Urinary bladder (tissue), 4 donors: ENCODE results near the gene MOB2. TPM values are rescaled to one million over a fixed set of nuclear protein-coding genes. Genes with fewer than 3 reads are reported as not detected.

Experiments
- DNase-seq: peaks from one replicate; pipeline ENCODE4 v3.0.0-alpha.2; 2015; ENCODE audit errors: extremely low spot score
- H3K27ac ChIP-seq: one replicate; pipeline ENCODE4 v1.5.1; 2013; ENCODE audit warnings: low read depth, mild to moderate bottlenecking, moderate library complexity
- H3K36me3 ChIP-seq: one replicate; pipeline ENCODE4 v1.6.1; 2013; ENCODE audit warnings: mild to moderate bottlenecking, moderate library complexity; ENCODE audit not compliant: insufficient read depth
- H3K4me1 ChIP-seq: one replicate; pipeline ENCODE4 v1.6.1; 2013; ENCODE audit warnings: mild to moderate bottlenecking, moderate library complexity; ENCODE audit not compliant: insufficient read depth
- H3K4me3 ChIP-seq: one replicate; pipeline ENCODE4 v1.5.1; 2013; ENCODE audit warnings: low read depth, low read length
- WGBS: extraction: QIAGEN DNeasy Blood & Tissue Kit; methylation state at CpG from one replicate; pipeline ENCODE4 v1.1.7; 2013; 5-methylcytosine and 5-hydroxymethylcytosine counted together
- polyA plus RNA-seq: library from polyadenylated mRNA; stranded (reverse); fragments of 200-250 nt; gene quantifications from one replicate; pipeline ENCODE4 v1.2.3, GENCODE V29; 2013
- total RNA-seq: library from RNA; depleted of rRNA; stranded (reverse); fragments of >200 nt; gene quantifications from one replicate; pipeline ENCODE4 v1.2.3, GENCODE V29; 2014
- donor health status: healthy with polysubstance abuse.
- donor health status: healthy.

The MOB2 gene
- total and polyA plus RNA-seq, 2 donors: 27.5 to 120 TPM

- no peak for DNase-seq
- no peaks in the 10 kb centered on the region for H3K36me3 ChIP-seq
- no peak overlapping the region for H3K27ac ChIP-seq
- H3K4me1 ChIP-seq: no peaks in the 10 kb centered on the region
- 83% methylated on average over 16 of the region's 16 CpGs for WGBS
- H3K4me3 ChIP-seq: no peak overlapping the region
Measured at GRCh38 chr11:1481861-1482441, 4.6 kb downstream of the MOB2 start.

GRCh38 chr11:1481483-1481825 lies 5.1 kb downstream of the MOB2 start:
- Histone ChIP-seq H3K4me3 (no peak overlapping the region), H3K4me1 (no peaks in the 10 kb centered on the region), H3K36me3 (no peaks in the 10 kb centered on the region), H3K27ac (no peak overlapping the region)
- WGBS: 49% methylated on average over 2 of the region's 2 CpGs
- no peak for DNase-seq

- 87% methylated on average over 36 of the region's 36 CpGs for WGBS
- Histone ChIP-seq H3K4me3 (no peak overlapping the region), H3K27ac (peak overlapping the region; percentile 19), H3K4me1 (no peaks in the 10 kb centered on the region), H3K36me3 (no peaks in the 10 kb centered on the region)
- no peak for DNase-seq
Measured at GRCh38 chr11:1480555-1481482, 5.8 kb downstream of the MOB2 start.

GRCh38 chr11:1480191-1480554 lies 6.4 kb downstream of the MOB2 start:
- WGBS: 83% methylated on average over 13 of the region's 13 CpGs
- DNase-seq: no peak
- H3K4me3 ChIP-seq: no peak overlapping the region
- no peaks in the 10 kb centered on the region for H3K36me3 ChIP-seq
- no peak overlapping the region for H3K27ac ChIP-seq
- no peaks in the 10 kb centered on the region for H3K4me1 ChIP-seq

GRCh38 chr11:1479678-1480118 lies 6.9 kb downstream of the MOB2 start:
- H3K4me1 ChIP-seq: no peaks in the 10 kb centered on the region
- no peak overlapping the region for H3K27ac ChIP-seq
- no peaks in the 10 kb centered on the region for H3K36me3 ChIP-seq

GRCh38 chr11:1479006-1479677 lies 7.4 kb downstream of the MOB2 start:
- WGBS: 75% methylated on average over 9 of the region's 9 CpGs

More at GRCh38 chr11:1479678-1480118, 6.9 kb downstream of the MOB2 start:
- no peak for DNase-seq
- H3K4me3 ChIP-seq: no peak overlapping the region
- WGBS: 91% methylated on average over 12 of the region's 12 CpGs

GRCh38 chr11:1478544-1478943 lies 8.0 kb downstream of the MOB2 start:
- Histone ChIP-seq H3K27ac (no peak overlapping the region), H3K4me1 (no peaks in the 10 kb centered on the region), H3K4me3 (no peak overlapping the region), H3K36me3 (peaks cover 3% of the 10 kb centered on the region)
- no peak for DNase-seq
- 66% methylated on average over 9 of the region's 9 CpGs for WGBS

More at GRCh38 chr11:1479006-1479677, 7.4 kb downstream of the MOB2 start:
- Histone ChIP-seq H3K36me3 (no peaks in the 10 kb centered on the region), H3K4me1 (no peaks in the 10 kb centered on the region), H3K27ac (no peak overlapping the region), H3K4me3 (no peak overlapping the region)
- DNase-seq: no peak

- Histone ChIP-seq H3K4me1 (no peaks in the 10 kb centered on the region), H3K36me3 (peaks cover 3% of the 10 kb centered on the region), H3K27ac (no peak overlapping the region), H3K4me3 (no peak overlapping the region)
- DNase-seq: no peak
- WGBS: 95% methylated on average over 13 of the region's 13 CpGs
Measured at GRCh38 chr11:1478011-1478410, 8.6 kb downstream of the MOB2 start.

GRCh38 chr11:1476940-1477736 lies 9.4 kb downstream of the MOB2 start:
- no peak overlapping the region for H3K4me3 ChIP-seq
- WGBS: 84% methylated on average over 20 of the region's 20 CpGs
- DNase-seq: no peak
- H3K4me1 ChIP-seq: no peaks in the 10 kb centered on the region
- peaks cover 3% of the 10 kb centered on the region for H3K36me3 ChIP-seq
- H3K27ac ChIP-seq: no peak overlapping the region

GRCh38 chr11:1475841-1476240 lies 10.7 kb downstream of the MOB2 start:
- WGBS: 92% methylated on average over 12 of the region's 12 CpGs
- H3K27ac ChIP-seq: no peak overlapping the region
- H3K4me3 ChIP-seq: no peak overlapping the region
- H3K36me3 ChIP-seq: peaks cover 3% of the 10 kb centered on the region
- no peaks in the 10 kb centered on the region for H3K4me1 ChIP-seq
- DNase-seq: no peak

GRCh38 chr11:1473786-1474185 lies 12.8 kb downstream of the MOB2 start:
- WGBS: 93% methylated on average over 22 of the region's 22 CpGs
- peaks cover 5% of the 10 kb centered on the region for H3K36me3 ChIP-seq
- H3K27ac ChIP-seq: no peak overlapping the region
- no peak for DNase-seq
- no peaks in the 10 kb centered on the region for H3K4me1 ChIP-seq
- H3K4me3 ChIP-seq: no peak overlapping the region

GRCh38 chr11:1473011-1473628 lies 13.5 kb downstream of the MOB2 start:
- Histone ChIP-seq H3K4me1 (no peaks in the 10 kb centered on the region), H3K36me3 (peaks cover 5% of the 10 kb centered on the region), H3K27ac (no peak overlapping the region), H3K4me3 (no peak overlapping the region)
- no peak for DNase-seq
- 92% methylated on average over 12 of the region's 12 CpGs for WGBS
